Activated CD8-positive, alpha-beta T cell treated with anti-CD3 and anti-CD28 coated beads for 36 hours (primary cell): Measurements from ENCODE around the gene ITGAX. TPM values are rescaled to one million over a fixed set of nuclear protein-coding genes. Genes with fewer than 3 reads are reported as not detected.

Source experiments
- ATAC-seq: fragments of 200-7000 bp; cut with Tn5 transposase; one replicate; pipeline ENCODE4 v1.10.0; 2021; ENCODE audit warnings: mild to moderate bottlenecking, moderate library complexity
- CTCF ChIA-PET: fragments of 350-600 bp; sonication (Branson Sonifier 250); formaldehyde crosslinking; loops from one replicate; lab custom pipeline; 2021; ENCODE audit warnings: antibody characterized with exemption; lab: Charles Lee
- POLR2A ChIA-PET: fragments of 350-600 bp; sonication (Branson Sonifier 250); formaldehyde crosslinking; loops from one replicate; lab custom pipeline; 2021; ENCODE audit warnings: antibody characterized with exemption; lab: Charles Lee
- DNase-seq: peaks from one replicate; pipeline ENCODE4 v3.0.0-alpha.2; 2020
- H3K27ac Mint-ChIP-seq: one replicate; pipeline ENCODE4 v1.8.0; 2021; ENCODE audit warnings: mild to moderate bottlenecking, mixed read lengths
- H3K27me3 Mint-ChIP-seq: one replicate; pipeline ENCODE4 v1.8.0; 2021; ENCODE audit warnings: mixed read lengths
- H3K36me3 Mint-ChIP-seq: one replicate; pipeline ENCODE4 v1.8.0; 2021; ENCODE audit warnings: low read depth, mixed read lengths
- H3K4me1 Mint-ChIP-seq: one replicate; pipeline ENCODE4 v1.8.0; 2021; ENCODE audit warnings: low read depth, mixed read lengths
- H3K4me3 Mint-ChIP-seq: one replicate; pipeline ENCODE4 v1.8.0; 2021; ENCODE audit warnings: mild to moderate bottlenecking, moderate library complexity, mixed read lengths
- H3K9me3 Mint-ChIP-seq: one replicate; pipeline ENCODE4 v1.8.0; 2021; ENCODE audit warnings: mixed read lengths
- intact Hi-C: fragments of 100-400 bp; cut with micrococcal nuclease; formaldehyde crosslinking; loops from one replicate; pipeline ENCODE4 v1.10.0; 2022
- total RNA-seq, 2 experiments: library from RNA; stranded (reverse); gene quantifications; one replicate each; pipeline ENCODE4 v1.2.3, GENCODE V29; 2021
- TF ChIP-seq, protein P1 (sequence below): fragments of 200-600 bp; IDR thresholded peaks from one replicate; pipeline ENCODE4 v1.8.0; 2022; ENCODE audit warnings: antibody characterized with exemption, mild to moderate bottlenecking

ITGAX gene
- total RNA-seq, 2 experiments from 2014 or later: 4.4 to 5.4 TPM

DNA sequence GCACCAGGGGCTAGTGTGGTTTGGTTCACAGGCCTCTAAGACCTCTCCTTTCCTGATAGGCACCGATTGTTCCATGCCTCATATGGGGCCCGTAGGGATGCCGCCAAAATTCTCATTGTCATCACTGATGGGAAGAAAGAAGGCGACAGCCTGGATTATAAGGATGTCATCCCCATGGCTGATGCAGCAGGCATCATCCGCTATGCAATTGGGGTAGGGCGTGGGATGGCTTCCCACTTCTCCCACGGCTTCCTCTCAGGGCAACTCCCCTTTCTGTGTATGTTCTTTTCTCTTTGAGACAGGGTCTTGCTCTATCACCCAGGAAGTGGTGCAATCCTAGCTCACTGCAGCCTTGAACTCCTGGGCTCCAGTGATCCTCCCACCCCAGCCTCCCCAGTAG, 5.3 kb downstream of the ITGAX start:
- Mint-ChIP-seq H3K4me1 (peaks cover 18% of the 10 kb centered on the region), H3K27ac (no peak overlapping the region), H3K36me3 (no peaks in the 10 kb centered on the region), H3K9me3 (no peaks in the 10 kb centered on the region), H3K27me3 (no peaks in the 10 kb centered on the region), H3K4me3 (no peak overlapping the region)
- ATAC-seq (no peak), DNase-seq (no peak)
- ChIA-PET CTCF (interaction anchor here (1.9 kb wide), 1 partner anchor 22 kb away, joined by 7 read pairs; no protein-coding TSS in a partner anchor), POLR2A (interaction anchor here (0.6 to 1.5 kb wide), 4 partner anchors 10 to 180 kb away, joined by 3 to 8 read pairs (median 4); partner anchors contain the start of gene FUS)
- intact Hi-C loops: no loop called here
- TF ChIP-seq, protein P1, sequence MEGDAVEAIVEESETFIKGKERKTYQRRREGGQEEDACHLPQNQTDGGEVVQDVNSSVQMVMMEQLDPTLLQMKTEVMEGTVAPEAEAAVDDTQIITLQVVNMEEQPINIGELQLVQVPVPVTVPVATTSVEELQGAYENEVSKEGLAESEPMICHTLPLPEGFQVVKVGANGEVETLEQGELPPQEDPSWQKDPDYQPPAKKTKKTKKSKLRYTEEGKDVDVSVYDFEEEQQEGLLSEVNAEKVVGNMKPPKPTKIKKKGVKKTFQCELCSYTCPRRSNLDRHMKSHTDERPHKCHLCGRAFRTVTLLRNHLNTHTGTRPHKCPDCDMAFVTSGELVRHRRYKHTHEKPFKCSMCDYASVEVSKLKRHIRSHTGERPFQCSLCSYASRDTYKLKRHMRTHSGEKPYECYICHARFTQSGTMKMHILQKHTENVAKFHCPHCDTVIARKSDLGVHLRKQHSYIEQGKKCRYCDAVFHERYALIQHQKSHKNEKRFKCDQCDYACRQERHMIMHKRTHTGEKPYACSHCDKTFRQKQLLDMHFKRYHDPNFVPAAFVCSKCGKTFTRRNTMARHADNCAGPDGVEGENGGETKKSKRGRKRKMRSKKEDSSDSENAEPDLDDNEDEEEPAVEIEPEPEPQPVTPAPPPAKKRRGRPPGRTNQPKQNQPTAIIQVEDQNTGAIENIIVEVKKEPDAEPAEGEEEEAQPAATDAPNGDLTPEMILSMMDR: no peak

DNA sequence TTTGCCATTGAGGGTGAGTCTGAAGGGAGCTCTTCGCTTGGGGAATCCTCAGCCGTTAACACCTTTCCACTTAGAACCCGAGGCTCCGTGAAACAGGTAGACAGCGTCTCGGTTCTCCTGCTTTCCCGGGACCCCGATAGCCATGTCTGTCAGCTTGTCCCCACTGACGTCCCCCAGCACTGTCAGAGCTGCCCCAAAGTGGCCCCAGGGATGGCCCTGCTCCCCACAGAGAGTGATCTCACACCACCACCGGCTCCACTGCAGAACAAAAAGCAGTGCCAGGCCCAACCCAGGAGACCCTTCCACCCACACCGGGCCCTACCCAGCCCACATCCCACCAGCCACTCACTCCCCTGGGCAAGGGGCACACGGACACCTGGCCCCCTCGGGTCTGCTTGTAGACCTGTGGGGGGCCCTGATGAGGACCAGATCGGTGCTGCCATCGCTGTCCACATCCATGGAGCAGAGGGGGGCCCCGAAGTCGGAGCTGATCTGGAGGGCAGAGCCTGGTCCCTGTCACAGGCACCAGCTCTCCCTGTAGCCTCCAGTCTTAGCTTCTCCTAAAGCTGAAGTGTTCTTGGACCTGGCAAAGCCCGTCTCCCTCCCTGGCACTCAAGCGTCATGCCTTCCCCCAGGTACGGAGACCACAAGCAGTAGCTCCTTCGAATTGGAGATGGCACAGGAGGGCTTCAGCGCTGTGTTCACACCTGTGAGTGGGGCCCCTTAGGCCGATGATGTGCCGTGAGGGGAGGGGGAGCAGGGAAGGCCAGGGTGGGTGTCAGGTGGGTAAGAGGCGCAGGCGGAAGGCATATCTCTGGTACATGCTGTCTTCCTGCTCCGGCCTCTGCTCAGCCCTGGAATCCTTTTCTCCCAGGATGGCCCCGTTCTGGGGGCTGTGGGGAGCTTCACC, 6.5 kb downstream of the ITGAX start:
- Mint-ChIP-seq H3K9me3 (no peaks in the 10 kb centered on the region), H3K27me3 (no peaks in the 10 kb centered on the region), H3K4me3 (no peak overlapping the region), H3K4me1 (peaks cover 19% of the 10 kb centered on the region), H3K27ac (no peak overlapping the region), H3K36me3 (no peaks in the 10 kb centered on the region)
- no peak for DNase-seq
- POLR2A ChIA-PET: interaction anchor here (0.8 to 1.5 kb wide), 2 partner anchors 26 to 181 kb away, joined by 3 to 8 read pairs; partner anchors contain the start of gene FUS
- no peak for ATAC-seq
- TF ChIP-seq, protein P1: no peak
- intact Hi-C loops: no loop called here
- CTCF ChIA-PET: interaction anchor here (1.2 kb wide), 2 partner anchors 21 to 28 kb away, joined by 3 to 4 read pairs; no protein-coding TSS in a partner anchor

DNA sequence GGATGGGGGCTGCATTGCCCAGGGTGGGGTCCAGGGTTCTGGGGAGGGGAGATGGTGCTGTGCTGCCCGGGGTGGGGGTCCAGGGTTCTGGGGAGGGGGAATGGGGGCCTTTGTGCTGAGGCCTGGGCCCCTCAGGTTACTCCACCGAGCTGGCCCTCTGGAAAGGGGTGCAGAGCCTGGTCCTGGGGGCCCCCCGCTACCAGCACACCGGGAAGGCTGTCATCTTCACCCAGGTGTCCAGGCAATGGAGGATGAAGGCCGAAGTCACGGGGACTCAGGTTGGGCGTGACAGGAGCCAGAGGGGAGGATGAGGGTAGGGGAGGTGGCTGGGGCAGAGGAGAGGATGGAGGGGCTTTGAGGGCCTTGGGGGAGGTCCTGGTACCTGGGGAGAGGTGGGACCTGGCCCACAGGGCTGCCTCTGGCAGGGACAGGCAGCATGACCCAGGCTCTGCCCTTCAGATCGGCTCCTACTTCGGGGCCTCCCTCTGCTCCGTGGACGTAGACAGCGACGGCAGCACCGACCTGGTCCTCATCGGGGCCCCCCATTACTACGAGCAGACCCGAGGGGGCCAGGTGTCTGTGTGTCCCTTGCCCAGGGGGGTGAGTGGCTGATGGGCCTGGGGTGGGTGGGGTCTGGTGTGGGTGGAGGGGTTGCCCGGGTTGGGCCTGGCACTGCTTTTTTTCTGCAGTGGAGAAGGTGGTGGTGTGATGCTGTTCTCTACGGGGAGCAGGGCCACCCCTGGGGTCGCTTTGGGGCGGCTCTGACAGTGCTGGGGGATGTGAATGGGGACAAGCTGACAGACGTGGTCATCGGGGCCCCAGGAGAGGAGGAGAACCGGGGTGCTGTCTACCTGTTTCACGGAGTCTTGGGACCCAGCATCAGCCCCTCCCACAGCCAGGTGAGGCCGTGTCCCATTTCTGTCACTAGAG, 7.8 kb downstream of the ITGAX start:
- CTCF ChIA-PET: no interaction called here
- intact Hi-C loops: no loop called here
- no peak for DNase-seq

DNA sequence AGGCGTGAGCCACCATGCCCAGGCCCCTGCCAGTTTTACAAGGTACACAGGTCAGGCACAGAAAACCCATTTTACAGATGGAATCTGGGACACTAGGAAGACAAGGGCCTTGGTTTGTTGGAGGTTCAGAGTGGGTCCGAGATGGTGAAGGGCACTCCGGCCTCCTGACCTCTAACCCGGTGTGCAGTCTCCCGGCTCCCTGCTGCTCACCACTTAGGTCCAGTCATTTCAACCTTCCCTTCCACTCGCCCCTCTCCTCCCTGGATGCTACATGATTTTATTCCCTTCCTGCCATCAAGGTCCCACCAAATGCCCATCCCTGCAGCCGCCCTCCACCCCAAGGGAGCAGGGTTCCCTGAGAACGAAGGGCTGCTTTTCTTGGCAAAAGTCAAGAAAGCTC, 8.7 kb downstream of the ITGAX start:
- Mint-ChIP-seq H3K9me3 (no peaks in the 10 kb centered on the region), H3K4me1 (peaks cover 14% of the 10 kb centered on the region), H3K27me3 (no peaks in the 10 kb centered on the region), H3K27ac (no peak overlapping the region), H3K4me3 (no peak overlapping the region), H3K36me3 (no peaks in the 10 kb centered on the region)
- ATAC-seq: no peak
- CTCF ChIA-PET: no interaction called here
- DNase-seq: no peak
- POLR2A ChIA-PET: no interaction called here
- intact Hi-C loops: no loop called here
- TF ChIP-seq, protein P1: no peak

More for the DNA sequence above, 7.8 kb downstream of the ITGAX start:
- H3K27me3 Mint-ChIP-seq: no peaks in the 10 kb centered on the region
- H3K36me3 Mint-ChIP-seq: no peaks in the 10 kb centered on the region
- TF ChIP-seq, protein P1: no peak
- H3K27ac Mint-ChIP-seq: no peak overlapping the region
- no peak overlapping the region for H3K4me3 Mint-ChIP-seq
- H3K4me1 Mint-ChIP-seq: peaks cover 17% of the 10 kb centered on the region
- POLR2A ChIA-PET: no interaction called here
- no peak for ATAC-seq
- H3K9me3 Mint-ChIP-seq: no peaks in the 10 kb centered on the region
